Measurements from ENCODE around the gene ELP4.
"Not testable (repeated sequence)": the region's sequence is repeated elsewhere in the genome, so short reads cannot be mapped to it uniquely, and the experiment has no call there.

Gene ELP4

GRCh38 chr11:31493235-31493634 is 16.3 kb upstream of the ELP4 start:
- H3K27ac ChIP-seq (ENCODE audit: insufficient read depth, low read depth, low read length, poor library complexity, severe bottlenecking), result no peak overlapping the region
- H3K27me3 ChIP-seq (ENCODE audit: control insufficient read depth, insufficient read depth, low read length, poor library complexity, severe bottlenecking), result no peaks in the 10 kb centered on the region
- H3K9me3 ChIP-seq (ENCODE audit: control insufficient read depth, low read length), result no peaks in the 10 kb centered on the region
- peaks cover 17% of the 10 kb centered on the region for H3K36me3 ChIP-seq (ENCODE audit: control insufficient read depth, insufficient read depth, low read length)
- no peak overlapping the region for H3K4me3 ChIP-seq (ENCODE audit: insufficient read depth, low read depth, low read length)
- H3K4me1 ChIP-seq (ENCODE audit: control insufficient read depth, insufficient read depth, low read length), result no peaks in the 10 kb centered on the region
- WGBS, 2 experiments, result 93 to 96% methylated on average over 3 of the region's 4 CpGs

- WGBS, 2 experiments, result 93 to 95% methylated on average over 4 of the region's 4 CpGs
- H3K27me3 ChIP-seq (ENCODE audit: control insufficient read depth, insufficient read depth, low read length, poor library complexity, severe bottlenecking); H3K4me3 ChIP-seq (ENCODE audit: insufficient read depth, low read depth, low read length); H3K9me3 ChIP-seq (ENCODE audit: control insufficient read depth, low read length); H3K4me1 ChIP-seq (ENCODE audit: control insufficient read depth, insufficient read depth, low read length); H3K27ac ChIP-seq (ENCODE audit: insufficient read depth, low read depth, low read length, poor library complexity, severe bottlenecking): not testable (repeated sequence)
- H3K36me3 ChIP-seq (ENCODE audit: control insufficient read depth, insufficient read depth, low read length), result peaks cover 17% of the 10 kb centered on the region
Observed at GRCh38 chr11:31493762-31494161, 15.8 kb upstream of the ELP4 start.

- no peaks in the 10 kb centered on the region for H3K4me1 ChIP-seq (ENCODE audit: control insufficient read depth, insufficient read depth, low read length)
- H3K4me3 ChIP-seq (ENCODE audit: insufficient read depth, low read depth, low read length), result no peak overlapping the region
- no peaks in the 10 kb centered on the region for H3K9me3 ChIP-seq (ENCODE audit: control insufficient read depth, low read length)
- H3K27ac ChIP-seq (ENCODE audit: insufficient read depth, low read depth, low read length, poor library complexity, severe bottlenecking), result no peak overlapping the region
- no peaks in the 10 kb centered on the region for H3K27me3 ChIP-seq (ENCODE audit: control insufficient read depth, insufficient read depth, low read length, poor library complexity, severe bottlenecking)
- WGBS, 2 experiments, result 100% methylated on average over 3 of the region's 3 CpGs
- H3K36me3 ChIP-seq (ENCODE audit: control insufficient read depth, insufficient read depth, low read length), result peaks cover 8% of the 10 kb centered on the region
Observed at GRCh38 chr11:31499576-31500178, 9.9 kb upstream of the ELP4 start.

- no peaks in the 10 kb centered on the region for H3K4me1 ChIP-seq (ENCODE audit: control insufficient read depth, insufficient read depth, low read length)
- H3K36me3 ChIP-seq (ENCODE audit: control insufficient read depth, insufficient read depth, low read length), result no peaks in the 10 kb centered on the region
- no peak overlapping the region for H3K27ac ChIP-seq (ENCODE audit: insufficient read depth, low read depth, low read length, poor library complexity, severe bottlenecking)
- no peaks in the 10 kb centered on the region for H3K27me3 ChIP-seq (ENCODE audit: control insufficient read depth, insufficient read depth, low read length, poor library complexity, severe bottlenecking)
- no peak overlapping the region for H3K4me3 ChIP-seq (ENCODE audit: insufficient read depth, low read depth, low read length)
- no peaks in the 10 kb centered on the region for H3K9me3 ChIP-seq (ENCODE audit: control insufficient read depth, low read length)
- 80 to 93% methylated on average over 2 of the region's 2 CpGs for WGBS, 2 experiments
Observed at GRCh38 chr11:31500560-31500959, 9.0 kb upstream of the ELP4 start.

GRCh38 chr11:31509051-31509428 is 527 bp upstream of the ELP4 start:
- 1 to 3% methylated on average over 7 to 8 of the region's 8 CpGs for WGBS, 2 experiments
- Histone ChIP-seq H3K36me3 (ENCODE audit: control insufficient read depth, insufficient read depth, low read length) (no peaks in the 10 kb centered on the region), H3K27ac (ENCODE audit: insufficient read depth, low read depth, low read length, poor library complexity, severe bottlenecking) (no peak overlapping the region), H3K4me1 (ENCODE audit: control insufficient read depth, insufficient read depth, low read length) (peaks cover 8% of the 10 kb centered on the region), H3K9me3 (ENCODE audit: control insufficient read depth, low read length) (no peaks in the 10 kb centered on the region), H3K27me3 (ENCODE audit: control insufficient read depth, insufficient read depth, low read length, poor library complexity, severe bottlenecking) (no peaks in the 10 kb centered on the region), H3K4me3 (ENCODE audit: insufficient read depth, low read depth, low read length) (peak overlapping the region; percentile 69)

- Histone ChIP-seq H3K4me3 (ENCODE audit: insufficient read depth, low read depth, low read length) (peak overlapping the region; percentile 69), H3K4me1 (ENCODE audit: control insufficient read depth, insufficient read depth, low read length) (peaks cover 8% of the 10 kb centered on the region), H3K27ac (ENCODE audit: insufficient read depth, low read depth, low read length, poor library complexity, severe bottlenecking) (no peak overlapping the region), H3K36me3 (ENCODE audit: control insufficient read depth, insufficient read depth, low read length) (no peaks in the 10 kb centered on the region), H3K27me3 (ENCODE audit: control insufficient read depth, insufficient read depth, low read length, poor library complexity, severe bottlenecking) (no peaks in the 10 kb centered on the region), H3K9me3 (ENCODE audit: control insufficient read depth, low read length) (no peaks in the 10 kb centered on the region)
- 92 to 96% methylated on average over 6 of the region's 6 CpGs for WGBS, 2 experiments
Observed at GRCh38 chr11:31512117-31512516, 2.5 kb downstream of the ELP4 start.

- Histone ChIP-seq H3K9me3 (ENCODE audit: control insufficient read depth, low read length) (no peaks in the 10 kb centered on the region), H3K4me1 (ENCODE audit: control insufficient read depth, insufficient read depth, low read length) (no peaks in the 10 kb centered on the region), H3K4me3 (ENCODE audit: insufficient read depth, low read depth, low read length) (no peak overlapping the region), H3K36me3 (ENCODE audit: control insufficient read depth, insufficient read depth, low read length) (peaks cover 4% of the 10 kb centered on the region), H3K27ac (ENCODE audit: insufficient read depth, low read depth, low read length, poor library complexity, severe bottlenecking) (no peak overlapping the region), H3K27me3 (ENCODE audit: control insufficient read depth, insufficient read depth, low read length, poor library complexity, severe bottlenecking) (no peaks in the 10 kb centered on the region)
Observed at GRCh38 chr11:31521497-31522150, 12.1 kb downstream of the ELP4 start.

- Histone ChIP-seq H3K36me3 (ENCODE audit: control insufficient read depth, insufficient read depth, low read length) (peaks cover 2% of the 10 kb centered on the region), H3K9me3 (ENCODE audit: control insufficient read depth, low read length) (no peaks in the 10 kb centered on the region), H3K27me3 (ENCODE audit: control insufficient read depth, insufficient read depth, low read length, poor library complexity, severe bottlenecking) (no peaks in the 10 kb centered on the region), H3K4me3 (ENCODE audit: insufficient read depth, low read depth, low read length) (no peak overlapping the region), H3K4me1 (ENCODE audit: control insufficient read depth, insufficient read depth, low read length) (no peaks in the 10 kb centered on the region), H3K27ac (ENCODE audit: insufficient read depth, low read depth, low read length, poor library complexity, severe bottlenecking) (no peak overlapping the region)
- 95 to 97% methylated on average over 2 of the region's 2 CpGs for WGBS, 2 experiments
Observed at GRCh38 chr11:31529189-31529588, 19.6 kb downstream of the ELP4 start.

GRCh38 chr11:31529701-31530100 is 20.1 kb downstream of the ELP4 start:
- Histone ChIP-seq H3K27me3 (ENCODE audit: control insufficient read depth, insufficient read depth, low read length, poor library complexity, severe bottlenecking) (no peaks in the 10 kb centered on the region), H3K9me3 (ENCODE audit: control insufficient read depth, low read length) (no peaks in the 10 kb centered on the region), H3K27ac (ENCODE audit: insufficient read depth, low read depth, low read length, poor library complexity, severe bottlenecking) (no peak overlapping the region), H3K36me3 (ENCODE audit: control insufficient read depth, insufficient read depth, low read length) (no peaks in the 10 kb centered on the region), H3K4me3 (ENCODE audit: insufficient read depth, low read depth, low read length) (no peak overlapping the region), H3K4me1 (ENCODE audit: control insufficient read depth, insufficient read depth, low read length) (no peaks in the 10 kb centered on the region)

GRCh38 chr11:31531293-31531692 is 21.7 kb downstream of the ELP4 start:
- no peaks in the 10 kb centered on the region for H3K36me3 ChIP-seq (ENCODE audit: control insufficient read depth, insufficient read depth, low read length)
- no peaks in the 10 kb centered on the region for H3K4me1 ChIP-seq (ENCODE audit: control insufficient read depth, insufficient read depth, low read length)
- no peak overlapping the region for H3K27ac ChIP-seq (ENCODE audit: insufficient read depth, low read depth, low read length, poor library complexity, severe bottlenecking)
- H3K27me3 ChIP-seq (ENCODE audit: control insufficient read depth, insufficient read depth, low read length, poor library complexity, severe bottlenecking), result no peaks in the 10 kb centered on the region
- no peak overlapping the region for H3K4me3 ChIP-seq (ENCODE audit: insufficient read depth, low read depth, low read length)
- WGBS, 2 experiments, result 100% methylated on average over 1 of the region's 1 CpG; no CpG with 5 or more reads in 1 of the 2 experiments
- no peaks in the 10 kb centered on the region for H3K9me3 ChIP-seq (ENCODE audit: control insufficient read depth, low read length)
